ENCODE data around the gene MAGI3.
"Not testable (repeated sequence)": the region's sequence is repeated elsewhere in the genome, so short reads cannot be mapped to it uniquely, and the experiment has no call there.

MAGI3 gene

GRCh38 chr1:113692342-113692741 lies 302.0 kb downstream of the MAGI3 start:
- DNase-seq (ENCODE audit: low read depth) = no peak

DNA sequence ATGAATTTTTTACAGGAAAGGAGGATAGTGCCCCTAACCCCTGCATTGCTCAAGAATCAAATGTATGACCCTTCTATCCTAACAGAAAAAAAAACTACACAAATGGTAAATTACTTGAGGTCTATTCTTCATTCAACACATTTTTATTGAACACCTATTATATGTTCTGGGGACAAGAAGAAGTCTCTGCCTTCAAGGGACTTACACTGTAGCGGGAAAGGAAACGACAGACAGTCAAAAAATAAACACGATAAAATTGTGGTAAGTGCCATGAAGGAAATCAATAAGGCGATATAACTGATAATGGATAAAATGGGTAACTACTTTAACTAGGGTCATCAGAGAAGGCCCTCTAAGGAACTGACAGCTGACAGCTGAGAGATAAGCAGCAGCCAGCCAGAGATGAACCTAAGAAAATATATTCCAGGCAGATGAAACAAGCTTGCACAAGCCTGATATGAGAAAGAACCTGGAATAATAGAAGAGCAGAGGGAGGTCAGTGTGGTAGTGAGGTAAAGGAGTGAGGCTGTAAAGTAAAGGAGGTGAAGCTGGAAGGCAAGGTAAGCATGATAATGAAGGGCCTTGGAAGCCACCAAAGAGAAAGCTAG lies 302.6 kb downstream of the MAGI3 start:
- no peak for DNase-seq (ENCODE audit: low read depth)

DNA sequence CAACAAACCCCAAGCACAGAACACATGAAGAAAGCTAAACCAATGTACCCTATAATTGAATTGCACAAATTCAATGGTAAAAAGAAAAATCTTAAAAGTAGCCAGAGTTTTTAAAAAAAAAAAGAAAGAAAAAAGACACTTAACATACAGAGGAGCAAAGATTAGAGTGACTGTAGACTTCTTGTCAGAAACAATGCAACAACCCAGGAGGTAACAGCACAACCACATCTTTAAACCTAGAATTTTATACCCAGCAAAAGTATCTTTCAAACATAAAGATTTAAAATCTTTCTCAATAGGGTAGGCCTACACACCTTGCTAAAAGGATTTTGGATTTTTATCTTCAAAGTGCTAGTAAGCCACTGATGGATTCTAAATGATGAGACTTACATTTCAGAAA lies 304.6 kb downstream of the MAGI3 start:
- no peak for DNase-seq (ENCODE audit: low read depth)

- DNase-seq (ENCODE audit: low read depth) = no peak
These were observed 311.1 kb downstream of the MAGI3 start for GRCh38 chr1:113701429-113701828.

GRCh38 chr1:113714606-113715269 lies 324.4 kb downstream of the MAGI3 start:
- DNase-seq (ENCODE audit: low read depth) = no peak

- not testable (repeated sequence) for DNase-seq (ENCODE audit: low read depth)
These were observed 327.2 kb downstream of the MAGI3 start for GRCh38 chr1:113717506-113717905.

GRCh38 chr1:113718621-113719020 lies 328.3 kb downstream of the MAGI3 start:
- not testable (repeated sequence) for DNase-seq (ENCODE audit: low read depth)

GRCh38 chr1:113721010-113721409 lies 330.7 kb downstream of the MAGI3 start:
- no peak for DNase-seq (ENCODE audit: low read depth)

DNA sequence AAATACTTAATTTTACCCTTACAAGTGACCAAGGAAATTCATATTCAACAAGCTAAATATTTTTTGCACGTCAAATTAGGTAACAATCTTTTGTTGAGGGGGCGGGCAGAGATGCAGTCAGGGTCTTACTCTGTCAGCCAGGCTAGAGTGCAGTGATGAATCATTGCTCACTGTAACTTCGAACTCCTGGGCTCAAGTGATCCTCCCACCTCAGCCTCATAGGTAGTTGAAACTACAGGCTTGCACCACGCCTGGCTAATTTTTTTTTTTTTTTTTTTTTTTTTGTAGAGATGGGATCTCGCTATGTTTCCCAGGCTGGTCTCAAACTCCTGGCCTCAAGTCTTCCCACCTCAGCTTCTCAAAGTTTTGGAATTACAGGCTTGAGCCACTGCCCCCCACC lies 342.5 kb downstream of the MAGI3 start:
- DNase-seq (ENCODE audit: low read depth) = no peak

- no peak for DNase-seq (ENCODE audit: low read depth)
These were observed 344.2 kb downstream of the MAGI3 start for GRCh38 chr1:113734357-113735055.
